Thyroid gland (tissue), 4 donors: ENCODE measurements around the gene PEDS1.
A peak's percentile ranks its signal among the peaks of the same experiment; 100 is the strongest.

Experiments
- CTCF ChIP-seq, 6 experiments: fragments of 200-600 bp in 3 of 6; fragments of 450-650 bp in 3 of 6; sonication (generic) in 3 of 6; IDR thresholded peaks; one replicate each; pipeline ENCODE4 v1.5.1; 2016 to 2019; ENCODE audit warnings: antibody characterized with exemption in 6 of 6, mild to moderate bottlenecking in 2 of 6, inconsistent platforms in 1 of 6, moderate library complexity in 1 of 6
- POLR2A ChIP-seq, 2 donors: fragments of 450-650 bp; IDR thresholded peaks; one replicate each; pipeline ENCODE4 v1.6.1; 2017; ENCODE audit warnings: antibody characterized with exemption in 2 of 2, mild to moderate bottlenecking in 2 of 2, moderate library complexity in 1 of 2

- peak; percentile 12 to 94 (median 85) for TF ChIP-seq CTCF (IDR thresholded peaks at IDR 0.05)
- TF ChIP-seq POLR2A (IDR thresholded peaks at IDR 0.05), result peak in 1 of 2 donors; percentile 8
These were observed 32.4 kb downstream of the PEDS1 start for GRCh38 chr20:50120935-50121693.
